ENCODE measurements around the gene BSN. TPM values are rescaled to one million over a fixed set of nuclear protein-coding genes. Genes with fewer than 3 reads are reported as not detected.

BSN gene
- total and polyA plus RNA-seq, 12 donors, result 0.06 to 1.4 (median 0.62) TPM

DNA sequence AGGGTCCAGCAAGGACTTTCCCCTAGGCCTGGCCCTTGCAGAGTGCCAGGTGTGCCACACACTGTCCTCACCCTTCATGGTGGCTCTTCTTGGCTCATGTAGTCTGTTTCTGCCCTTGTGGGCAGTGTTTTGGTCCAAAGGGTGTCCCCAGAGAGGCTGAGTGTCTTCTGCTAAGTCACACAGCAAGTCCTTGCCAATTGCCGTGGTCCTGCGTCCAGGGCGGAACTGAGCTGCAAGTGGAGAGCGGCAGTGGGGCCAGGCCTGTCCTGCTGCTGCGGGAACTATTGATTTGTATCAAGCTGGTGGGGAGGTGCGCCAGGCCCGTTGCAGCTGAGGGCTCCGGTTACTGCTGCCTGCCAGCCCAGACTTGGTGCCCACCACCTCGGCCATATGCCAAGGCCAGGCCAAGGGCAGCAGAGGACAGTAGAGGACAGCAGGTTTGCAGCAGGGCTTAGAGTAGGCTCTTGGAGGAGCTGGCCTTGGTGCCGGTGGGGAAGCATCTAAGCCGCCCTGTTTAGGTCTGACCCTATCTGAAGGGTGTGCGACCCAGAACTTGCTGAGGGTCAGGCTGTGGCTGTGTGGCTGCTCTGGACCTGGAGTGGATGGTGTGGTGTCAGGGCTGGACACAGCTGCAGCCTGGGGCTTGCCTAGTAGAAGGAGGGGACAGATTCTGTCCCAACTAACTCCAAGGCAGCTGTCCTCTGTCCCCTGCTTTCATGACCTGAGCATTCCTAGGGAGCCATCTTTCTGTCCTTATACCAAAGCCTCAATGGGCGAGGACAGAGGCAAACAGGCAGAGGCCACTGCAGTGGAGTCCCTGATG lies 160.7 kb downstream of the BSN start:
- Histone ChIP-seq H3K4me1 (peaks cover 5 to 19% (median 14%) of the 10 kb centered on the region in 9 donors), H3K27me3 (no peaks in the 10 kb centered on the region), H3K27ac (no peak overlapping the region), H3K4me3 (no peak overlapping the region), H3K36me3 (peaks cover 0 to 68% (median 8%) of the 10 kb centered on the region in 9 donors), H3K9me3 (no peaks in the 10 kb centered on the region)
- 88 to 91% methylated on average over 13 of the region's 13 CpGs for WGBS, 2 donors
- TF ChIP-seq, protein P1, sequence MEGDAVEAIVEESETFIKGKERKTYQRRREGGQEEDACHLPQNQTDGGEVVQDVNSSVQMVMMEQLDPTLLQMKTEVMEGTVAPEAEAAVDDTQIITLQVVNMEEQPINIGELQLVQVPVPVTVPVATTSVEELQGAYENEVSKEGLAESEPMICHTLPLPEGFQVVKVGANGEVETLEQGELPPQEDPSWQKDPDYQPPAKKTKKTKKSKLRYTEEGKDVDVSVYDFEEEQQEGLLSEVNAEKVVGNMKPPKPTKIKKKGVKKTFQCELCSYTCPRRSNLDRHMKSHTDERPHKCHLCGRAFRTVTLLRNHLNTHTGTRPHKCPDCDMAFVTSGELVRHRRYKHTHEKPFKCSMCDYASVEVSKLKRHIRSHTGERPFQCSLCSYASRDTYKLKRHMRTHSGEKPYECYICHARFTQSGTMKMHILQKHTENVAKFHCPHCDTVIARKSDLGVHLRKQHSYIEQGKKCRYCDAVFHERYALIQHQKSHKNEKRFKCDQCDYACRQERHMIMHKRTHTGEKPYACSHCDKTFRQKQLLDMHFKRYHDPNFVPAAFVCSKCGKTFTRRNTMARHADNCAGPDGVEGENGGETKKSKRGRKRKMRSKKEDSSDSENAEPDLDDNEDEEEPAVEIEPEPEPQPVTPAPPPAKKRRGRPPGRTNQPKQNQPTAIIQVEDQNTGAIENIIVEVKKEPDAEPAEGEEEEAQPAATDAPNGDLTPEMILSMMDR (IDR thresholded peaks at IDR 0.05), result no peak
- DNase-seq, result no peak
- intact Hi-C loops (cut with DNase I), result no loop called here
- ATAC-seq, result no peak

DNA sequence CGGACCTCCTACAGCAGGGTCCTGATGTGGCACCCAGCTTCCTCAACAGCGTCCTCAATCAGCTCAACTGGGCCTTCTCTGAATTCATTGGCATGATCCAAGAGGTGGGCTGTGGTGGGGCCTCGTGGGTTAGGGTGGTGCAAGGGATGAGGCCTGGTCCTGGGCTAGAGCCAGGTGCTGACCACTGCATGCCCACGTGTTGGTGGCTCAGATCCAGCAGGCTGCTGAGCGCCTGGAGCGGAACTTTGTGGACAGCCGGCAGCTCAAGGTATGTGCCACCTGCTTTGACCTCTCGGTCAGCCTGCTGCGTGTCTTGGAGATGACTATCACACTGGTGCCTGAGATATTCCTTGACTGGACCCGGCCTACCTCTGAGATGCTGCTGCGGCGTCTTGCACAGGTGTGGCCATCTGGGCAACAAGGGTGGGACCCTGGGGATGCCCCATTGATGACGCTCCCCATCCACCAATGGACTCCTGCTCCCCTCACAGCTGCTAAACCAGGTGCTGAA lies 161.4 kb downstream of the BSN start:
- no peak for ATAC-seq
- no peaks in the 10 kb centered on the region for H3K27me3 ChIP-seq
- WGBS, 2 donors, result 91 to 93% methylated on average over 13 of the region's 13 CpGs
- no peak overlapping the region for H3K27ac ChIP-seq
- intact Hi-C loops (cut with DNase I), result no loop called here
- peaks cover 5 to 25% (median 15%) of the 10 kb centered on the region in 9 donors for H3K4me1 ChIP-seq
- no peaks in the 10 kb centered on the region for H3K9me3 ChIP-seq
- H3K36me3 ChIP-seq, result peaks cover 0 to 71% (median 8%) of the 10 kb centered on the region in 9 donors
- TF ChIP-seq, protein P1 (IDR thresholded peaks at IDR 0.05), result no peak
- no peak for DNase-seq
- H3K4me3 ChIP-seq, result no peak overlapping the region

DNA sequence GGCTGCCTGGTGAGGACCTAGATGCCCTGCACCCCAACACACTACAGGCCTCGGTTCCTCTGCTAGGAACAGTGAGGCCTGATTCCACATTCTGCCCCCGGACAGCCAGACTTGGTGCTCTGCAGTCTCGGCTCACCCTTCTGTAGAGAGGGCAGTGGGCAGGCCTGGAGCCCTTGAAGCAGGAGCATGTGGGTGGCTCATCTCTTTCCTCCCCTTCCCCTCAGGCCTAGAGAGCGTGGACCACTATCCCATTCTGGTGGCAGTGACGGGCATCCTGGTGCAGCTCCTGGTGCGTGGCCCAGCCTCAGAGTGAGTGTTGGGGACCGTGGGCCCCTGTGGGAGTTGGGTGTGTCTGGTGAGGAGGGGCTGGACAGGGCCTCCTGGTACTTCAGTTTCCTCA lies 161.9 kb downstream of the BSN start:
- DNase-seq (no peak), ATAC-seq (no peak)
- H3K4me3 ChIP-seq, result no peak overlapping the region
- H3K27me3 ChIP-seq, result no peaks in the 10 kb centered on the region
- H3K27ac ChIP-seq, result no peak overlapping the region
- peaks cover 0 to 71% (median 8%) of the 10 kb centered on the region in 9 donors for H3K36me3 ChIP-seq
- TF ChIP-seq, protein P1 (IDR thresholded peaks at IDR 0.05), result no peak
- peaks cover 5 to 25% (median 15%) of the 10 kb centered on the region in 9 donors for H3K4me1 ChIP-seq
- 94 to 96% methylated on average over 7 of the region's 7 CpGs for WGBS, 2 donors
- H3K9me3 ChIP-seq, result no peaks in the 10 kb centered on the region
- intact Hi-C loops (cut with DNase I), result no loop called here

DNA sequence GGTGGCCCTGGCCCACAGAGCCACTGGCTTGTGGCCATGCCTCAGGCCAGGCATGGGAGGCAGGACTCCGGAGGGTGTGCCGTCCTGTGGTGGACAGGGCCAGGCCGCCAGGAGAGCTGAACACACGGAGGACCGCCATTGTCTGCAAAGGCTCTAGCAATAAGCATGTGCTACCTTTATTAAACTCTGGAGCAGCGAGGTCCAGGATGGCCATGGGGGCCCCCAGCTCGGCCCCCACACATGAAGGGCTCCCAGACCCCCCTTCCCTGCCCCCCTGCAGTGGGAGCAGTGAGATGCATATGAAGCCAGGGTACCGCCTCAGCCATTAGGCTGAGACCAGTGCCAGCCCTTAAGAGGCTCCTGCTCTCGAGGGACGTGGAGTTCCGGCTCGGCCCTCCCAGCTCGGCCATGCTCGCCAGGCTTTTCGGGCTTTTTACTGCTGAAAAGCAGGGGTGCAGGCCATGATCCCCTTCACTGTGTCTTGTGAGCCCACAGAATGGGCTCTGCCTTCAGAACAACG lies 162.5 kb downstream of the BSN start:
- no peak for ATAC-seq
- no peaks in the 10 kb centered on the region for H3K27me3 ChIP-seq

More for the DNA sequence above, 162.5 kb downstream of the BSN start:
- TF ChIP-seq, protein P1 (IDR thresholded peaks at IDR 0.05), result no peak
- H3K9me3 ChIP-seq, result no peaks in the 10 kb centered on the region
- intact Hi-C loops (cut with DNase I), result no loop called here
- no peak for DNase-seq
- peaks cover 0 to 73% (median 8%) of the 10 kb centered on the region in 9 donors for H3K36me3 ChIP-seq
- no peak overlapping the region for H3K27ac ChIP-seq
- WGBS, 2 donors, result 91% methylated on average over 16 of the region's 16 CpGs
- H3K4me3 ChIP-seq, result no peak overlapping the region
- peaks cover 5 to 26% (median 15%) of the 10 kb centered on the region in 9 donors for H3K4me1 ChIP-seq

Data from heart right ventricle (tissue), 16 donors.